Vagina (tissue), 2 donors: Measurements from ENCODE around the gene CDKL1.

Experiments
- POLR2AphosphoS5 ChIP-seq, 2 donors: sonication (generic); formaldehyde crosslinking; IDR thresholded peaks; one replicate each; pipeline ENCODE4 v1.9.0; 2017; ENCODE audit warnings: antibody characterized with exemption in 2 of 2, mild to moderate bottlenecking in 2 of 2, low read depth in 1 of 2; ENCODE audit not compliant: insufficient read depth in 1 of 2
- TF ChIP-seq, protein P1 (sequence below), 3 experiments: fragments of 450-650 bp in 2 of 3; fragments of 200-600 bp in 1 of 3; sonication (generic) in 1 of 3; IDR thresholded peaks; one replicate each; pipeline ENCODE4 v1.5.1; 2017 to 2019; ENCODE audit warnings: antibody characterized with exemption in 3 of 3, mild to moderate bottlenecking in 2 of 3, moderate library complexity in 2 of 3

DNA sequence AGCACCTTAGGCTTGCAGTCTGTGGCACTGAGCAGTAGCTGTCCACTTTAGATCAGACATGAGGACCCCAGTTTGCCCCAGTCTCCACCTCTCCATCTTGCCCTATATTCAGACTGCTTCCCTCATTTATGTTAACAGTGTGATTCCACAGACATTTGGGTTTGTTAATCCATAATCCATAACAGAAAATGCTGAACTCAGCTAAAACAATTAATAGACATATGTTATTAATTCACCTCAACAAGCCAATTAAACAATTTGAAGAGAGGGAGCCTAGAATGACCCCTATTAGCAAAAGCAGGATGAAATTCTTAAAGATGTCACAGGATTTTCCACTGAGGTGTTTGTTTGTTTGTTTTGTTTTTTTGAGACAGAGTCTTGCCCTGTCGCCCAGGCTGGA lies 9.1 kb downstream of the CDKL1 start:
- TF ChIP-seq, protein P1, sequence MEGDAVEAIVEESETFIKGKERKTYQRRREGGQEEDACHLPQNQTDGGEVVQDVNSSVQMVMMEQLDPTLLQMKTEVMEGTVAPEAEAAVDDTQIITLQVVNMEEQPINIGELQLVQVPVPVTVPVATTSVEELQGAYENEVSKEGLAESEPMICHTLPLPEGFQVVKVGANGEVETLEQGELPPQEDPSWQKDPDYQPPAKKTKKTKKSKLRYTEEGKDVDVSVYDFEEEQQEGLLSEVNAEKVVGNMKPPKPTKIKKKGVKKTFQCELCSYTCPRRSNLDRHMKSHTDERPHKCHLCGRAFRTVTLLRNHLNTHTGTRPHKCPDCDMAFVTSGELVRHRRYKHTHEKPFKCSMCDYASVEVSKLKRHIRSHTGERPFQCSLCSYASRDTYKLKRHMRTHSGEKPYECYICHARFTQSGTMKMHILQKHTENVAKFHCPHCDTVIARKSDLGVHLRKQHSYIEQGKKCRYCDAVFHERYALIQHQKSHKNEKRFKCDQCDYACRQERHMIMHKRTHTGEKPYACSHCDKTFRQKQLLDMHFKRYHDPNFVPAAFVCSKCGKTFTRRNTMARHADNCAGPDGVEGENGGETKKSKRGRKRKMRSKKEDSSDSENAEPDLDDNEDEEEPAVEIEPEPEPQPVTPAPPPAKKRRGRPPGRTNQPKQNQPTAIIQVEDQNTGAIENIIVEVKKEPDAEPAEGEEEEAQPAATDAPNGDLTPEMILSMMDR (IDR thresholded peaks at IDR 0.05): no peak
- no peak for TF ChIP-seq POLR2AphosphoS5 (IDR thresholded peaks at IDR 0.05; ENCODE audit: insufficient read depth in 1 of 2, low read depth in 1 of 2)
